HG02798 (cell line): ENCODE results near the gene ETV3L.
A peak's percentile ranks its signal among the peaks of the same experiment; 100 is the strongest.
"Not testable (repeated sequence)": the region's sequence is repeated elsewhere in the genome, so short reads cannot be mapped to it uniquely, and the experiment has no call there.

Experiments
- ATAC-seq: cut with Tn5 transposase; IDR thresholded peaks from one replicate; pipeline ENCODE4 v1.9.1; 2021; ENCODE audit warnings: mild to moderate bottlenecking; ENCODE audit not compliant: unreplicated experiment, poor library complexity

Gene ETV3L

DNA sequence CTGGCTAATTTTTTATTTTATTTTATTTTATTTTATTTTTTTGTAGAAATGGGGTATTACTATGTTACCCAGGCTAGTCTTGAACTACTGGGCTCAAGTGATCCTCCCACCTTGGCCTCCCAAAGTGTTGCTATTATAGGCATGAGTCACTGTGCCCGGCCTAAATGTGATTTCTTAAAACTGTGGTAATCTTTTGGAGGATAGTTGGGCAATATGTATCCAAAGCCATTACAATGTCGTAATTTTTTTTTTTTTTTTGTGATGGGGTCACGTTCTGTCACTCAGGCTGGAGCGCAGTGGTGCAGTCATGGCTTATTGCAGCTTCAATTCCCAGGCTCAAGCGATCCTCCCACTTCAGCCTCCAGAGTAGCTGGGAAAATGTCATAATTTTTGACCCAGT is 14.2 kb downstream of the ETV3L start:
- ATAC-seq, result no peak

DNA sequence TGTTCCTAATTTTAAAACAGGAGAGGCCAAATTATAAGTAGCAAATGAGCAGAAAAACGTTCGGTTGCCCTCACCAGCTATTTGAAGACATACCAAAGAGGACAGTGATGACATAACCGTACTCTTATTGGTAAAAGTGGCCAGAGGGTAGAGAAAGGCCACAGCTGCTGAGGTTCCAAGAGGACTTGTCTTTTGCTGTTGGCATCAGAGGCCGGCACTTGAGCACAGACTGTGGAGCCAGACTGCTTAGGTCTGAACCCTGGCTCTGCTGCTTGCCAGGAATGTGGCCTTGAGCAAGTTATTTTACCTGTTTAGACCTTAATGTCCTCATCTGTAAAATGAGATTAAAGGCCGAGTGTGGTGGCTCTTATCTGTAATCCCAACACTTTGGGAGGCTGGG is 14.9 kb downstream of the ETV3L start:
- ATAC-seq, result no peak

GRCh38 chr1:157081707-157082106 is 17.9 kb downstream of the ETV3L start:
- no peak for ATAC-seq

GRCh38 chr1:157080714-157081113 is 18.9 kb downstream of the ETV3L start:
- ATAC-seq, result no peak

DNA sequence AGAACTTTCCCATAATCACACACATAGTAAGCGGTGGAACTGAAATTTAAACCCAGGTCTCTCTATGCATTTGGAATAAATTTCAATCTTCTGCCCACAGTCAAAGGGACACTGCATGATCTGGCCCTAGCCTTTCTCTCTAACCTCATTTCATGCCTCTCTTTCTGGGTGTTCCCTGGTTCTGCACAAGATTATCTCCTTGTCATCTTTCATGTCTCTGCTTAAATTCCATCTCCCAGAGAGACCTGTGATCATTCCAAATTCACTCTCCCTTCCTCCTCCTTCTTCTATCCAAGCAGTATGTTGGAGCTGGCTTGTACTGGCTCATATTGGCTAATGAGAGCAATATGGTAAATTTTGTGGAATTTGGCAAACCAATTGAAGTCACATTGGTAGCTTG is 22.2 kb downstream of the ETV3L start:
- ATAC-seq, result no peak

GRCh38 chr1:157073944-157074685 is 25.5 kb downstream of the ETV3L start:
- no peak for ATAC-seq

- ATAC-seq, result no peak
These were observed 30.0 kb downstream of the ETV3L start for GRCh38 chr1:157069601-157070000.

DNA sequence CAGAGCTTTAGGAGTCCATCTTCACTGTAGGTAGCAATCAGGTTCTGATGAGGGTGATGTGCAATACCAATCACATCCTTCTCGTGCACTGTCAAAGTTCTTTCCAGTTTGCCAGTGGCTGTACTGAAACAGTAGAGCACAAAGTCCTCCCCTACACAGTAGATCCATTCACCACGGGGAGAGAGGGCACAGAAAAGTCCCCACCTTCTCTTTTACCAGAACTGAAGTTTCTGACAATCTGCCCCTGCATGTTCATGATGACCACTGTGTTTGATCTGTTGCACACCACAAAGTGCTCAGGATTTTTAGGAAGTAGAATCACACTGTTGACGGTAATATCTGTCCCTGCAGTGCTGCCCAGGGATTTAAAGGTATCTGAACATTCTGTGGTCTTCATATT is 40.4 kb downstream of the ETV3L start:
- ATAC-seq, result not testable (repeated sequence)

DNA sequence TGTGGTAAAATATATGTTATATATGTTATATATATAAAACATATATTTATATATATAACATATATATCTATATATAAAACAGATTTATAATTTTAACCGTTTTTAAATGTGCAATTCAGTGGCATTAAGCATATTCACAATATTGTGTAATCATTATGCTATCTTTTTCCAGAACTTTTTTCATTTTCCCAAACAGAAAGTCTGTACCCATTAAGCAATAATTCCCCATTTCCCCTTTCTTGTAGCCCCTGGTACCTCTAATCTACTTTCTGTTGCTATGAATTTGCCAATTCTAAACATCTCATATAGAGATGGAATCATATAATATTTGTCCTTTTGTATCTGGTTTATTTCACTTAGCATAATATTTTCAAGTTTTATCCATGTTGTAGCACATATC is 43.3 kb downstream of the ETV3L start:
- no peak for ATAC-seq

DNA sequence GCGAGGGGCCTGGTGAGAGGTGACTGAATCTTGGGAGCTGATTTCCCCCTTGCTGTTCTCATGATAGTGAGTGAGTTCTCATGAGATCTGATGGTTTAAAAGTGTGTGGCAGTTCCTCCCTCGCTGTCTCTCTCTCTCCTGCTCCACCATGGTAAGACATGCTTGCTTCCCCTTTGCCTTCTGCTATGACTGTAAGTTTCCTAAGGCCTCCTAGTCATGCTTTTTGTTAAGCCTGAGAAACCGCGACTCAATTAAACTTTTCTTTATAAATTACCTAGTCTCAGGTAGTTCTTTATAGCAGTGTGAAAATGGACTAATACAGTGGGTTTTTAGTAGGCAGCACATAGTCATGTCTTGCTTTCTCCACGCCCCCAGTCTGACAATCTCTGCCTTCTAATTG is 43.9 kb downstream of the ETV3L start:
- ATAC-seq, result not testable (repeated sequence)

GRCh38 chr1:157050836-157051235 is 48.8 kb downstream of the ETV3L start:
- ATAC-seq, result no peak

DNA sequence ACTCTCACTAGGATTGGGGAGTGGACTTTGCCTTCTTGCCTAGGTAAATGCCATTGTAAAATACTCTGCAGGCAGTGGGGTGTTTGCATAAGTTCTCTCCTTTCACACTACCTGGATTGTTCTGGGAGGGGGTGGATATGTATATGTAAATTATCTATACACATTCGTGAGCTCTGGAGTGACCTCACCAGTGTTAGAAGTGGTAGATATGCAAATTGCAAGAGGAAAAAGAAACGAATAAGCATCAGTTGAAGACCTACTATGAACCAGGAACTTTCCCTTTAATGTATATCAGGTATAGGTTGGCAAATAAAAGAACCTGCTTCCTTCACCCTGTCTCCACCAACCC is 52.6 kb downstream of the ETV3L start:
- no peak for ATAC-seq

DNA sequence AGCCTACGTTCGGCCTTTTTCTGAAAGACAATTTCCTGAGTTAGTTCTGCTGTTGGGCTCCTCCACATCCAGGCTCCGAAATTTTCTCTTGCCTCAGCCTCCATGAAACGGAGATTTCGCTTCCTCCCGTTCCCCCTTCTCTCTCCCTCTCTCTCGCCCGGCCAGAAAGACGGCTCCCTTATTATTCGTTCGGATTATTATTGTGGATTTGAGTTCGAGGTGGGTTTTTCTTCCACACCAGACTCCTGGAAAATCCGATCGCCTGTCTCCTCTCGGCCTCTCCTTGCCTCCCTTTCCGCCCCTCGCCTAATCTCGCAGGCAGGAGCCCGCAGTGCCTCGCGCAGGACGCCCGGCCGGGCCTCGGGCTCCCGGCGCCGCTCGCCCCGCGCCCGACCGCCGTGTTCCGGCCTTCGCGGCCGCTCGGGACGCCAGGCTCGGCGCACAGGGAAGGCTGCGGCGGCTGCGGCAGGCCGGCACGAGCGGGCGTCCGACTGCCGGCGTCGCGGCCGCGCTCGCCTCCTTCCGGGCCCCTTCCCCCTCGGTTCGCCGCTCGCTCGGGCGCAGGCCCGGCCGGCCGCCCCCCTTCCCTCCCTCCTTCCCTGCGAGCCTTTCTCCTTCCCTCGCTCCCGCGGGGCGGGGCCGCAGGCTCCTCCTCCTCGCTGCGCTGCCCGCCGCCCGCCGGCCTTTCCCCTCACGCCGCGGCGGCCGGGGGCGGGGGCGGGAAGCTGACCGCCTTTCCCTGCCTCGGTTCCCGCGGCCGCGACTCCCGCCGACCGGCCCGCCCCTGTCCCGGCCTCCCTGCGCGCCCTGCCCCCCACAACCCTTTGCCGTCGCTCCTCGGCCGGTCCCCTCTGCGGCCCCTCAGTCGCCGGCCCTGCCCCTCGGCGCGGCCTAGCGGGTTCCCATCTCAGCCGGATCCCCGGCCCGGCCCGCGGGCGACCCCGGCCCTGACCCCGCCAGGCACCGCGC is 54.1 kb downstream of the ETV3L start, which contains the start of gene ARHGEF11:
Gene ARHGEF11 (minus strand): TSS at position 493 of the 969 bp plus-strand sequence. CDS start 1,412 bp downstream, outside the sequence.
- ATAC-seq, result peak; percentile 87

DNA sequence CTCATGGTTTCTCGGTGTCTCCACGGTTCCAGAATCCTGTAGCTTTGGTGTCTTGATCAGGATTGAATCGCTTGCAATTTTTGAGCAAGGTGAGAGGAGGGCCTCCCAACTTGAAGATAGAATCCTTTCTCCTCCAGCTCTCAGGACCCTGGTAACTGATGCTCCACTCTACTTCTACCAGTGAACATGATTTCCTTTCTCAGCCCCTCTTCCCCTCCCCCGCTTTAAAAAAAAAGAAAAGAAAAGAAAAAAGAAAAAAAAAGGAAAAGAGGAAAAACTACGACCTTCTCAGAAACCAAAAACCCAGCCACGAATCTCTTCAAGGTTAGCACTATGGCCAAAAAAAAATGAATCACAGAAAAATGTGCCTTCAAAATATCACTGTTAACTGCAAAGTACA is 55.3 kb downstream of the ETV3L start:
- no peak for ATAC-seq

- ATAC-seq, result no peak
These were observed 55.9 kb downstream of the ETV3L start for GRCh38 chr1:157043685-157044084.

GRCh38 chr1:157042846-157043245 is 56.8 kb downstream of the ETV3L start:
- ATAC-seq, result no peak
